Neuronal stem cell (in vitro differentiated cells): ENCODE results near the gene KIRREL2.
A peak's percentile ranks its signal among the peaks of the same experiment; 100 is the strongest.

Experiments used
- DNase-seq: peaks from one replicate; pipeline ENCODE4 v3.0.0-alpha.2; 2013; ENCODE audit warnings: low spot score
- H2AFZ ChIP-seq: one replicate; pipeline ENCODE4 v1.6.1; 2013; ENCODE audit warnings: mild to moderate bottlenecking, low read length, inconsistent platforms
- H2AK5ac ChIP-seq: 2 replicates; pipeline ENCODE4 v1.6.1; 2013; ENCODE audit warnings: low read depth, mild to moderate bottlenecking, inconsistent platforms, low read length, moderate library complexity, mixed read lengths
- H2BK120ac ChIP-seq: 2 replicates; pipeline ENCODE4 v1.6.1; 2013; ENCODE audit warnings: low read depth, mild to moderate bottlenecking, inconsistent platforms, low read length, moderate library complexity, mixed read lengths
- H2BK12ac ChIP-seq: one replicate; pipeline ENCODE4 v1.6.1; 2013; ENCODE audit warnings: low read length, inconsistent platforms
- H2BK15ac ChIP-seq: 2 replicates; pipeline ENCODE4 v1.6.1; 2013; ENCODE audit warnings: mild to moderate bottlenecking, low read length, inconsistent platforms, mixed read lengths
- H2BK5ac ChIP-seq: one replicate; pipeline ENCODE4 v1.6.1; 2013; ENCODE audit warnings: inconsistent platforms, mild to moderate bottlenecking, low read length, moderate library complexity
- H3K14ac ChIP-seq: one replicate; pipeline ENCODE4 v1.6.1; 2013; ENCODE audit warnings: low read length, inconsistent platforms
- H3K18ac ChIP-seq: 2 replicates; pipeline ENCODE4 v1.6.1; 2013; ENCODE audit warnings: low read length, inconsistent platforms
- H3K23ac ChIP-seq: 2 replicates; pipeline ENCODE4 v1.6.1; 2013; ENCODE audit warnings: low read depth, mild to moderate bottlenecking, mixed read lengths, low read length, inconsistent platforms; ENCODE audit not compliant: poor library complexity
- H3K27ac ChIP-seq: replicated peaks from 3 replicates; pipeline ENCODE4 v1.5.1; 2013; ENCODE audit warnings: low read length, inconsistent platforms
- H3K27me3 ChIP-seq, 3 experiments: 2 replicates each; pipeline ENCODE4 v1.6.1; 2013; ENCODE audit warnings: low read length in 3 of 3, mild to moderate bottlenecking in 2 of 3, inconsistent platforms in 1 of 3, low read depth in 1 of 3, mixed read lengths in 1 of 3, moderate library complexity in 1 of 3; ENCODE audit not compliant: control insufficient read depth in 3 of 3, insufficient read depth in 3 of 3
- H3K36me3 ChIP-seq, 2 donors: replicated peaks in 1 of 2; 2 replicates each; pipeline ENCODE4 v1.6.1; 2013; ENCODE audit warnings: low read length in 2 of 2; ENCODE audit not compliant: control insufficient read depth in 2 of 2, insufficient read depth in 2 of 2
- H3K4ac ChIP-seq: 2 replicates; pipeline ENCODE4 v1.6.1; 2013; ENCODE audit warnings: inconsistent platforms, mild to moderate bottlenecking, low read length, moderate library complexity
- H3K4me1 ChIP-seq, 2 donors: 1 replicate in 1 of 2; 2 replicates in 1 of 2; pipeline ENCODE4 v1.6.1; 2013; ENCODE audit warnings: low read length in 2 of 2, low read depth in 1 of 2; ENCODE audit not compliant: control insufficient read depth in 2 of 2, insufficient read depth in 1 of 2
- H3K4me2 ChIP-seq: one replicate; pipeline ENCODE4 v1.6.1; 2013; ENCODE audit warnings: mild to moderate bottlenecking, low read length, inconsistent platforms; ENCODE audit not compliant: insufficient read depth, poor library complexity, severe bottlenecking
- H3K4me3 ChIP-seq, 2 donors: 2 replicates each; pipeline ENCODE4 v1.5.1; 2013; ENCODE audit warnings: low read length in 2 of 2, mild to moderate bottlenecking in 2 of 2, inconsistent platforms in 1 of 2, moderate library complexity in 1 of 2
- H3K79me1 ChIP-seq: one replicate; pipeline ENCODE4 v1.6.1; 2013; ENCODE audit warnings: low read depth, mild to moderate bottlenecking, inconsistent platforms, low read length, moderate library complexity
- H3K9ac ChIP-seq: one replicate; pipeline ENCODE4 v1.6.1; 2013; ENCODE audit warnings: mild to moderate bottlenecking, low read depth, low read length, inconsistent platforms; ENCODE audit not compliant: poor library complexity
- H3K9me3 ChIP-seq, 2 donors: replicated peaks in 1 of 2; 2 replicates each; pipeline versions ENCODE3 to v1.6.1; 2013; ENCODE audit warnings: low read length in 2 of 2, mild to moderate bottlenecking in 2 of 2, inconsistent platforms in 1 of 2, low read depth in 1 of 2, mixed read lengths in 1 of 2, moderate library complexity in 1 of 2; ENCODE audit not compliant: control insufficient read depth in 2 of 2, insufficient read depth in 1 of 2
- H4K8ac ChIP-seq: one replicate; pipeline ENCODE4 v1.6.1; 2013; ENCODE audit warnings: low read depth, mild to moderate bottlenecking, inconsistent platforms, low read length, moderate library complexity
- H4K91ac ChIP-seq: one replicate; pipeline ENCODE4 v1.6.1; 2013; ENCODE audit warnings: low read length, low read depth, mild to moderate bottlenecking, inconsistent platforms; ENCODE audit not compliant: poor library complexity
- WGBS, 2 donors: extraction: QIAGEN DNeasy Blood & Tissue Kit; methylation state at CpG; one replicate each; pipeline ENCODE4 v1.1.7; 2013; ENCODE audit warnings: missing lambda C conversion rate in 2 of 2, mixed read lengths in 1 of 2; ENCODE audit not compliant: insufficient read length in 2 of 2, insufficient replicate concordance in 1 of 2; ENCODE audit errors: extremely low coverage in 2 of 2; 5-methylcytosine and 5-hydroxymethylcytosine counted together

Gene KIRREL2

GRCh38 chr19:35863018-35863417 lies 6.3 kb downstream of the KIRREL2 start:
- Histone ChIP-seq H3K23ac (no peak overlapping the region), H3K79me1 (no peaks in the 10 kb centered on the region), H4K91ac (no peak overlapping the region), H3K9ac (no peak overlapping the region), H3K4me1 (peaks cover 20 to 21% of the 10 kb centered on the region in 2 donors), H2BK12ac (no peak overlapping the region), H2BK120ac (no peak overlapping the region), H3K4ac (no peak overlapping the region), H3K14ac (no peak overlapping the region), H3K27me3 (peaks cover 0 to 25% (median 0%) of the 10 kb centered on the region in 3 experiments), H3K36me3 (peaks cover 3% of the 10 kb centered on the region in 2 donors), H3K4me2 (no peak overlapping the region), H2BK15ac (no peak overlapping the region), H2AFZ (no peak overlapping the region), H2AK5ac (no peak overlapping the region), H4K8ac (no peak overlapping the region), H3K4me3 (no peak overlapping the region), H2BK5ac (no peak overlapping the region), H3K18ac (no peak overlapping the region), H3K27ac (no peak overlapping the region), H3K9me3 (no peaks in the 10 kb centered on the region)
- DNase-seq = no peak
- no CpG with 5 or more reads among the region's 5 CpGs for WGBS, 2 donors

DNA sequence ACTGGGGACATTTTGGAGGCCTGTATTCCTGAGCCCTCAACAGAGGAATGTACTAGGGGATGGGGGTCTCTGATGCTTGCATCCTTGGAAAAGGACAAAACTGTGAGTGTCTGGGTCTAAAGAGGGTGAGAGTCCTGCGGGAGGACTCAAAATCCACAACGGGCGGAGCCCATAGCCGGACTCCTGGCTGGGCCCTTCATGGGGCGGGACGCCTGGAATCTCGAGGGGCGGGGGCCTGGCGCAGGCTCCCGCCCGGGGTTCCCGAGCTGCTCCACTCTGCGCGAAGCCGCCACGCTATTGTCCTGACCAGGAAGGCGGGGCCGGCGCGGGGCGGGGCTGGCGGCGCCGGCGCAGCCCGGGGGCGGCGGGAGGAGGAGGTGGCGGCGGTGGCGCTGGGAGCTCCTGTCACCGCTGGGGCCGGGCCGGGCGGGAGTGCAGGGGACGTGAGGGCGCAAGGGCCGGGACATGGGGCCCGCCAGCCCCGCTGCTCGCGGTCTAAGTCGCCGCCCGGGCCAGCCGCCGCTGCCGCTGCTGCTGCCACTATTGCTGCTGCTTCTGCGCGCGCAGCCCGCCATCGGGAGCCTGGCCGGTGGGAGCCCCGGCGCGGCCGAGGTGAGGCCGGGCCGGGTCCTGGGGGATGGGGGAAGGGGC lies 11.6 kb downstream of the KIRREL2 start, which contains the start of gene APLP1:
Gene APLP1 (plus strand): TSS at position 403 of the 651 bp plus-strand sequence. CDS start 63 bp downstream, at position 466.
- Histone ChIP-seq H2BK5ac (peak within 1 kb of the TSS; percentile 98), H3K4ac (no peak within 1 kb of the TSS), H4K91ac (peak within 1 kb of the TSS; percentile 60), H2BK120ac (peak within 1 kb of the TSS; percentile 93), H3K36me3 (peaks cover 13 to 25% of the 10 kb centered on the region in 2 donors), H3K14ac (no peak within 1 kb of the TSS), H3K18ac (peak within 1 kb of the TSS; percentile 98), H3K4me1 (peaks cover 7 to 10% of the 10 kb centered on the region in 2 donors), H4K8ac (no peak within 1 kb of the TSS), H3K9ac (peak within 1 kb of the TSS; percentile 90), H3K27ac (peak within 1 kb of the TSS; percentile 98), H3K27me3 (no peaks in the 10 kb centered on the region), H3K23ac (peak within 1 kb of the TSS; percentile 62), H3K4me2 (peak within 1 kb of the TSS; percentile 97), H3K9me3 (no peaks in the 10 kb centered on the region), H2BK12ac (peak within 1 kb of the TSS; percentile 67), H3K4me3 (peak within 1 kb of the TSS; percentile 59 to 82), H2BK15ac (peak within 1 kb of the TSS; percentile 97), H3K79me1 (peaks cover 2% of the 10 kb centered on the region), H2AK5ac (peak within 1 kb of the TSS; percentile 58), H2AFZ (peak within 1 kb of the TSS; percentile 90)
- peak; percentile 78 for DNase-seq
- no CpG with 5 or more reads among the region's 60 CpGs for WGBS, 2 donors

DNA sequence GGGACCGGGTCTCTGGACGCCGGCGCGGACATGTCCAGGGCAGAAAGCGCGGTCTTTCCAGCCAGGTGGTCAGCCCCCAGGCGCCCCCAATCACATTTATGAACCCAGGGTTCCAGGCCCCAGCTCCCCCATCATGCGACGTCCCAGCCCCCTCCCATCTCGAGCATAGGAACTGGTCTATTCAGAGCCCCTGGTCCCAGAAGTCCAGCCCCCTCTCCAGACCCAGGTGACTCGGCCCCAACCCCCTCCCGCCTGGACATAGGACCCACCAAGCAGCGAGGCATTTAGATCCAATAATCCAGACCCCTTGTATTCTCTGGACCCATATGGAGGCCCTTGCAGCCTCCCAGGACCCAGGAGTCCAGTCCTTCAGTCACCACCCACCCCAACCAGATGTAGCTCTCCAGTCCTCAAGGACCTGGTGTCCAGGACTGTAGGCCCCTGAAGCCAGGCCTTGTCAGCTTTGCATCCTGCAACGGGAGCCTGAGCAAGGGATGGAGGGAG lies 12.2 kb downstream of the KIRREL2 start:
- peak overlapping the region; percentile 98 for H2BK5ac ChIP-seq
- no peak overlapping the region for H4K8ac ChIP-seq
- peak overlapping the region; percentile 78 for H3K9ac ChIP-seq
- H3K9me3 ChIP-seq = no peaks in the 10 kb centered on the region
- H3K36me3 ChIP-seq = peaks cover 17 to 31% of the 10 kb centered on the region in 2 donors
- no peaks in the 10 kb centered on the region for H3K27me3 ChIP-seq
- peak overlapping the region; percentile 98 for H3K27ac ChIP-seq
- peak overlapping the region; percentile 98 for H3K18ac ChIP-seq
- peak overlapping the region; percentile 90 for H2AFZ ChIP-seq
- peaks cover 7 to 10% of the 10 kb centered on the region in 2 donors for H3K4me1 ChIP-seq
- H4K91ac ChIP-seq = peak overlapping the region; percentile 15
- peak overlapping the region; percentile 58 for H2AK5ac ChIP-seq
- H3K79me1 ChIP-seq = peaks cover 5% of the 10 kb centered on the region
- peak overlapping the region; percentile 59 to 82 for H3K4me3 ChIP-seq
- no peak overlapping the region for H3K4ac ChIP-seq
- WGBS, 2 donors = no CpG with 5 or more reads among the region's 15 CpGs
- H3K23ac ChIP-seq = peak overlapping the region; percentile 62
- H3K4me2 ChIP-seq = peak overlapping the region; percentile 97
- H3K14ac ChIP-seq = no peak overlapping the region
- DNase-seq = no peak
- H2BK12ac ChIP-seq = peak overlapping the region; percentile 30
- peak overlapping the region; percentile 97 for H2BK15ac ChIP-seq
- H2BK120ac ChIP-seq = peak overlapping the region; percentile 93
